GM21825 (cell line): ENCODE results near the gene FTCDNL1.

Source experiments
- ATAC-seq: cut with Tn5 transposase; IDR thresholded peaks from one replicate; pipeline ENCODE4 v1.9.1; 2021; ENCODE audit warnings: mild to moderate bottlenecking, moderate library complexity; ENCODE audit not compliant: unreplicated experiment

The FTCDNL1 gene

DNA sequence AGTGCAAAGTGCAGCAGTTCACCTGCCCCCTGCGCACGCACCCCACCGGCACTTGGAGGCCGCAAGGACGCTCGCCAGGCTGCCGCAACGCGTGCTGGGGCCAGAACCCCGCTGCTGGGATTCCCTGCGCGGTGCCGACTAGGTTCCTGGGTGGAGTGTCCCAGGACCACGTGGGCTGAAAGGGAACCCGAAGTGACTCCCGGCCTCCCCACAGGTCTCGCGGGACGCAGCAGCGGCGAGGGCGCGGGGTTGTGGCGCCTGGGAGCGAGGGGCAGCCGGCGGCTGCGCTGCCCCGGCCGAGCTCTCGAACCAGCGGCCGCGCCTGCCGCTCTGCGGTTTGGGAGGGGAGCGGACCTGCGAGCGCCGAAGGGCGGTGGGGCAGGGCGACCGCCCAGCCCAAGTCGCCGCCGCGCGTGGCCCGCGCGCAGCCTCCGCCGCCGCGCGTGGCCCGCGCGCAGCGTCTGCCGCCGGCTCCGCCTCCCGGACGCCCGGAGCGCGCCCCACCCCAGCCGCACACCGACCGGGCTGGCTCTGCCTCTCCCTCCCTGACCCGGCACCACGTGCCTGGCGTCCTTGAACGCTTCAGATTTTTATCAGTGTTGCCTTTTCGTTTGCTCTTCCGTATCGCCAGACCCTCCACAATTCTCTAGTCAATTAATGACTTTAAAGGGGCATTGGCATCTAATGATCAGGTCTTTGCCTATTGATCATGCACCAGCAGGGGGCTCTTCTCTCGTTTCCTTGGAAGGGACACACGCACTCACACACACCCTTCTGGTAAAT is at the start of gene FTCDNL1:
Gene FTCDNL1, minus strand, starts transcription at position 475 of the 783 bp plus-strand sequence. CDS start 2,230 bp downstream, outside the sequence.
- peak; percentile 96 for ATAC-seq

DNA sequence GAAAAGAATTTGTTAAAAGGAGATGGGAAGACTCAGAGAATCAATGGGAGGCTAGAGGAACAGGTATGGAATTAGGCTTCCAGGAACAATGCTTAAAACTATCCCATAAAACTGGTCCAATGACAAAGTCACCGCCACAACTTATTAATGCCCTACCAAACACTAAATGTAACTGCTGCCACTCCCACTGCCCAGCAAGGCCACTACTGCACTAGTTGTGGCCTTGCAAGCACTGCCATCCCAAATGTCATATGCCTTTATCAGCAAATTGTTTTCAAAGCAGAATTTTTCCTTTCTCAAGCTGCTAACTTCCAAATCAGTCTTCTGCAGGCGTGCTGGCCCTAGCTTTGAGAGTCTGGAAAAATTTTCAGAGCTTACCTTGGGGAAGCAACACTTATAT is 45.6 kb upstream of the FTCDNL1 start:
- no peak for ATAC-seq

DNA sequence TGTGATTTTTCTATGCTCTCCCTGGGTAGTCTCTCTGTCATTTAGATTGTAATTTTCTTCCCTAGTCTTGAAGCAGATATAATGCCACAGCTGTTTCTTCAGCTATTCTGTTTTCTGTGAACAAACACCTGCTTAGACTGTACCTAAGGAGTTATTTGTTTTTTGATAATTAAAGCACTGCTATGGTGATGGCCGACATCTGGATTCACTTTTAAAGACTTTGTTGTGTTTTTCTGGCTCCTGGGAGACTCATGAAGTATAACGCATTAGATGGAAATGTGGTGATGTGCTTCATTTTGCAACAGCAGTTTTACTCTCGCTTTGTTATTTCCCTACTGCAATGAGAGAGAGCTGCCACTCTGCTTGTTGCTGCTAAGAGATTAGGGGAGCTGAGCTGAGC is 44.4 kb upstream of the FTCDNL1 start:
- ATAC-seq, result no peak

DNA sequence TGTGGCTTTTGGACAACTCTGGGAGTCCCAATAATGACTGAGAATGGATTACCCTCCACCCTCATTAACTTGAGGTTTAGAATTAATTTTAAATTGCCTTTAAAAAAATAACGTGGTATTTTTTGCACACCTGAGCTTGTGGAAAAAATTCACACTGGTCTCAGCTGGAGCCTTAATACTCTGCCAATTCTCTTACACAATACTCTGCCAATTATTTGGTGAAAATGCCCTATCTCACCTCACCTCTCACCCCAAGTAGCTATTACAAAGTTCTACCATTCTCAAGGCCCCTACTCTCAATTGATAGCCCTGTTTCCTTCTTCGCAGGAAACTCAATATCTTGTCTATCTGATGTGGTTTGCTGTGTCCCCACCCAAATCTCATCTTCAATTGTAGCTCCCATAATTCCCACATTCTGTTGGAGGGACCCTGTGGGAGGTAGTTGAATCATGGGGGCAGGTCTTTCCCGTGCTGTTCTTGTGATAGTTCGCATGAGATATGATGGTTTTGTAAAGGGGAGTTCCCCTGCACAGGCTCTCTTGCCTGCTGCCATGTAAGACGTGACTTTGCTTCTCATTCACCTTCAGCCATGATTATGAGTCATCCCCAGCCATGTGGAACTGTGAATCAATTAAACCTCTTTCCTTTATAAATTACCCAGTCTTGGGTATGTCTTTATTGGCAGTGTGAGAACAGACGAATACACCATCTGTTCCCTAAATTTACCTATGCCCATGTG is 32.7 kb upstream of the FTCDNL1 start:
- no peak for ATAC-seq

DNA sequence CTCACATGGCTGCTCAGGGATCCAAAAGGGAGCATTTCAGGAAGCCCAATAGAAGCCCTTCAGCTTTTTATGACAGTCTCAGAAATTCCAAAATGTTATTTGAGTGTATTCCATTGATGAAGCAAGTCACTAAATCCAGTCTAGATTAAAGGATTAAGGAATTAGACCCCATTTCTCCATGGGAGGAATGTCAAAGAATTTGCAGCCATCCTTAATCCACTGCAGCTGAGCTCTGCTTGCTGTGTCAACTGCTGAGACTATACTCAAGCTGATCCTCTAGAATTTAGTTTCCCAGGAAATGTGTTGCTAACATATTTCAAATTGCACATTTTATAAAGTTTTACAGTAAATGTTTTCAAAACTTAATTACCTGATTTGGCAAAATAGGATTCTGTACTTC is 31.7 kb upstream of the FTCDNL1 start:
- ATAC-seq, result no peak

DNA sequence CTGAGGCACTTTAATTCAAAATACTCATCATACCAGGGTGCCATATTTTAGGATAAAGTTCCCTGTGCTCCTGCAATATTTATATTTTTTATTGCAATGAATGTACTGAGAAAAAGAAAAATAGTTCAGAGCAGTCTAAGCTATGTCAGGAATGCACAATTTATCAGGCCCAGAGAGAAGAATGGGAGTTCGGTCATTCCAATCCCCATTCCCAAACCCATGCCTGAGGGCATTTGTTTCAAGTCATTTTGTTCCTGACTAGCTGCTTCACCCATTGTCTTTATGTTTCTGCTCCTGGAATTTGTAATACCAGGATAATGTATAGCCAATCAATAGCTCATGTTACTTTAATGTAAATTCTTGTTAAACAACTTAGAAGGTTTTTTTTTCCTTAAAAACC is 24.4 kb upstream of the FTCDNL1 start:
- no peak for ATAC-seq

DNA sequence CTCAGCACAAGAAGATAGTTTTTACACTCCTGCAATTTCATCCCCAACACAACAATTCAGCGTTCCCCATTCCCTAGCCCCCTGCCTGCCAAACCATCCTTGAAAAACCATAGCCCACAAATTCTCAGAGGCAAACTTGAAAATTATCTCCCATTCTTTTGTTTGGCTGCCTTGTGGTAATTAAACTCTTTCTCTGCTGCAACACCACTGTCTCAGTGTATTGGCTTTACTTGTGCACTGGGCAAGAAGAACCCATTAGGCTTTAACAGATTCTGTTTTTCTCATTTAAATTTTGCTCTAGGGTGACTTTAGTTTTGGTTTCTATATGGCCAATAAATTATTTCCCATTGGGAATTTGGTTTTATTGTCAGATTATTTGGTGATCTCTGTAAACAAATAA is 23.2 kb upstream of the FTCDNL1 start:
- ATAC-seq, result no peak

DNA sequence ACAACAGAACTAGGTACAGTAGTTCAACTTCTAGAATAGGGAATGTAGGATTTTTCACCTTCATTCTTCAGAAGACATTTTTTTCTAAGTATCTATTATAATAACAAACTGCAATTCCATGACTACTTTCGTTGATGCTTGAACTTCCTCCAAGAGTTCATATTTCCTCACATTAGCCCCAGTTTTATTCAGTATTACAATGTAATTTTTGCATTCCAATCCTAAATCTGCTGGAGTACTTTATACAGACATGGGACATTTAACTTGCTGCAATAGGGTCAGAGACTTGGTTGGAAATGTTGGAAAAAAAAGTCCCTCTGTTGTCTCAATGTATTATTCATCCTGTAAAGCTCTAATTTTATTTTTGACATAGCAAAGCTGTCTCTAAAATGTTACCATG is 19.6 kb upstream of the FTCDNL1 start:
- ATAC-seq, result no peak

DNA sequence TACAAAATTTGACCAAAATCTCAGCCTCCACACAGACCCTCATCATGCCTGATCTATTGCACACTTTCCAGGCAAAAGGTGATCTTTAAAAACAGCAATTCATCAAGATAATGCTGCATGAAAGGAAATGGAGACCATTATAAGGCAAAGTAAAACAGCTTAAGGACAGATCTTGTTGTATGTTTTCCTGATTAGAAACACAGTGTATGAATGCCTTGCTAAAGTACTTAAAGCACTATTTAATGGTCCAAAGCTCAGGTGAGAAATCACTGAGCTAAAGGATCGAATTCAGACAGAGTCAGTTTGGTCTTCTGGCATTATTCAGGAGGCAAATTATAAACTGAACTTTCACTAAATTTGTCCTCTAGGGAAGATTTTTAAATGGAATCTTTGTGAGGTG is 18.7 kb upstream of the FTCDNL1 start:
- ATAC-seq, result no peak

DNA sequence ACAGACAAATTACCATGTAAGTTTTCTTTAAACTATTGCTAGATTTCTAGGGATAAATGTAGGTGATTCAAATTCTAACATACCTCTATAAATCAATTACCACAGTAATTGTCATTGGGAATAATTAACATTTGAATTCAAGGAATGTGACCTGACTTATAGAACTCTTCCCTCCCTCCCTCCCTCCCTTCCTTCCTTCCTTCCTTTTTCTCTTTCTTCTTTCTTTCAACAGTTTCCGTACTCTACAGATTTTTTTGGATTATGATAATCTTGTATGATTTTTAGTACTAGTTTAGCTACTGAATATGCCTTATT is 18.2 kb upstream of the FTCDNL1 start:
- ATAC-seq, result no peak

DNA sequence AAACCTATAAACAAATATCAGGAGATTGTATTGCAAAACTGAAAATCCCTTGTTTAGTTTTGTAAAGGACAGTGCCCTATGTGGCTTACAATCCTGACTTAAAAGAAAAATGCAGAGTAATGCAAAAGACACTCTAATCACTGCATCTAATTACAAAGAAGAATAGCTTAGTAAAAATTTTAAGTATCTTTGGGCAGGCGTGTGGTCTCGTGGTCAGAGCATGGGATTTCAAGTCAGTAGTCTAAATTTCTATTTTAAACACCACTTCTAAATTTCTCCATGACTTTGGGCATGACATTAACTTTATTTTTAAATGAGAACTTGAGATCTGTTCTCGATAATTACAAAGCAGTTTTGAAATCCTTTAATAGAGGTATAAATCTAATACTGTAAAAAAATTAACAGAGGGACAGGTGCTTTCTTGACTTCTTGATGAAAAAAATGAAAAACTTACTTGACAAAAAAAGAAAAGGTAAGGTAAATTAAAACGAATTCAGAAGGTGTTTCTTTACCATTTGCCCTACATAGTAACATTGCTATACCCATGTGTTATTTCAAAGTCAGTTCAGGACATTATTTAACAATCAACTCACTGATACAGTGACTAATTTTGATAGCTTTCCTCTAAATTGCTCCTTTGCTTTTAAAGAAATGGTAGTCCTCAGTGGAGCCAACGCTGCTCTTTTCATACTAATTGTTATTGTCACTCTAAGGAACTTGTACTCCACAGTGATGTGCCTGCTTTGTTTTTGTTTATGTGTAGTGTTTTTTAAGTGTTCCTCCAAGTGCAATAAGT is 17.6 kb upstream of the FTCDNL1 start:
- no peak for ATAC-seq

DNA sequence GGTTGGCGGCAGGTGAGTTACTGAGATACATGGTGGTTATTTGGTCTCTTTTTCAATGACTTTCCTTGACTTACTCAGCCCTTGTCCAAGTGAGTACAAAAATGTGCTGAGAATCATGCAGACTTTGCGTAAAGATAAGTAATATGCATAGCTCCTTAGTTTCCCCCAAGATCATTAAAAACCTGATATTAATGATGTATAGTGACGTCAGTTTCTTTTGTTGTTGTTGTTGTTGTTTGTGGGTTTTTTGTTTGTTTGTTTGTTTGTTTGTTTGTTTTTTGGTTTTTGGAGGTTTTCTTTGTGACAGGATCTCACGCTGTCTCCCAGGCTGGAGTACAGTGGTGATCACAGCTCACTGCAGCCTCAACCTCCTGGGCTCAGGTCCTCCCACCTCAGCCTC is 14.9 kb upstream of the FTCDNL1 start:
- ATAC-seq, result no peak

DNA sequence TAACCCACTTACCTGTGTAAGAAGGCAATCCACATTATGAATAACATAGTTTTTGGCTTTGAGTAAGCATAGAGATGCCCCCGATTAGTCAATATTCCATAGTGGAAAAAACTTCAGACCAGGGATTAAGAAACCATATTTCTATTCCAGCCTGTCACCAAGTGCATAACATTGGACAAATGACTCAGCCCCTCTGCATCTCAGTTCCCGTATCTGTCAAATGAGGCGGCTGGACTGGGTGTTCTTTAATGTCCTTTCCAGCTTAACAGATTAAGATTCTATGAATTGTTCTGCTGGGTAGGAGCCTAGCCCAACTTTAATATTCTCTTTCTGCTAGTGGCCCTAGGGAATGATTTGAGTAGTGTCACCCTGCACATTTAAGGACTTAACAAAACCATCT is 11.8 kb upstream of the FTCDNL1 start:
- ATAC-seq, result no peak

DNA sequence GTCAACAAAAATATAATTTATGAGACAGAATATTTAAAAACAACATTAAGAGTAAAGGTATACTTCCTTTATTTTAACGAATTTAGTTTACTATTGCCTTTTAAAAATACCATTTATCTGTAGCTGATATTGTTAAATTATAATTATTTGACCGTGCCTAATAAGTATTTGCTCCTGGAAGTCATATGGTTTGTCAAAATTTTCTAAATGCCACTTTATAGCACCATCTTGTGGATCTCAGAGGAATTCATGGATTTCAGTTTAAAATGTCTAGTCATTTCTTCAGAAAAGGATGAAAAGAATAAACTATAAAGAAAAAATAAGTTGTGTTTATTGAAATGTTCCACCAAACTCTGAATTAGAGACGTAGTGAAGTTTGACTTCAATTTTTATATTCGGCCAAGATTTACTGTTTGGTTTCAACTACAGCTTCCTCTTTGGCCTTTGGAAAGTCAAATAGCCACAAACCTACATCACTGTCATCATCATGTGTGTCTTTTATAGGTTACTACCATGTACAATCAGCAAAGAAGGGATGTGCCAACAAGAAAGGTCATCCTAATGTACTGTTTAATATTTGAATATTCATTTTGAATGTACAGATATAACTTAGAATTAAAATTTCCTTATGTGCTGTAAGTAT is 10.3 kb upstream of the FTCDNL1 start:
- no peak for ATAC-seq

DNA sequence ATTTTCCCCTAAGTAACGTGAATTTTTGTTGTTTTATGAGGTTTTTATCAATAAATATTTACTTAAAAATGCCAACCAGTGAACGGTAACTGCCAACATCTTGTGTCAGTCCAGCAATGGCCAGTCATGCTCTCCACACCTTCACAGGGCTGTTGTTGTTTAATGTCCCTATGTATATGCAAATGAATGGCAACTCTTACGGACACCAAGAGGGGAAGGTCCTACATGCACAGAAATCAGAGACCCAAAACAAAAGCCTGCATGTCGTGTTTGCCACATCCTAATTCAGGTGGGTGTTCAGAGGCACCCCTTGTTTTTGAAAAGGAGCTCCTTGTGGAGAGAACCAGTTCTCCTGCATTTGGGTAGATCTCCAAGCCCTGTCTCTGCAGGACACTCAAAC is 4.8 kb upstream of the FTCDNL1 start:
- ATAC-seq, result no peak

DNA sequence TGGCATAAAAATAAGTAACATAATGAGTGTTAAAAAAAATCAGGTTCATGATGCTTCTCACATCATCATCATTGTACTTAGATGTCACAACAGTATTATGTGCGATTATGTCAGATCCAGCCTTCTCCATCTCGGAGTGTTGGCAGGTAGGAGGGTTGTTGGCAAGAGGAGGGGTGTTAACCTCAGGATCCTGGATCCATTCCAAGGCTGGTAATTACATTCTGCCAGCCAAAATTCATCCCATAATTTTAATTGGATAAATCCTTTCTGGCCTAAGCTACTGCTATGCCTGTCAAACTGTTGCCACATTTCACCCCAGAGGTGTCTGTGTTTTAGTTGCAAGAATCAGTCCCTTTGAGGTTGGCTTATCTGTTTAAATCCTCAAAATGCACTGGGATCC is 891 bp upstream of the FTCDNL1 start:
- no peak for ATAC-seq

DNA sequence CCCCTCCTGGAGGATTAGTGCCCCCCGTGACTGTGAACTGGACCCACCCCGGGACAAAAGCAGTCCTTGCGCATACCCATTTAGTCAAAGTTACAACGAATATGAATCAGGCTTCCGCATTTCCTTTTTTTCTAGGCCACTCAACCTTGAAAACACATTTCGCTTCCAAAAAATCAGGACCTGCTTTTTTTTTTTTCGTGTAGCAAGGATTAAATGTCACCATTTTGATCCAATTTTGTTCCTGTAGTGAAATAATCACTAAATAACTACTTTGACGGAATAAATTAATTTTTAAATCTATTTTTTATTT is 464 bp upstream of the FTCDNL1 start:
- no peak for ATAC-seq

DNA sequence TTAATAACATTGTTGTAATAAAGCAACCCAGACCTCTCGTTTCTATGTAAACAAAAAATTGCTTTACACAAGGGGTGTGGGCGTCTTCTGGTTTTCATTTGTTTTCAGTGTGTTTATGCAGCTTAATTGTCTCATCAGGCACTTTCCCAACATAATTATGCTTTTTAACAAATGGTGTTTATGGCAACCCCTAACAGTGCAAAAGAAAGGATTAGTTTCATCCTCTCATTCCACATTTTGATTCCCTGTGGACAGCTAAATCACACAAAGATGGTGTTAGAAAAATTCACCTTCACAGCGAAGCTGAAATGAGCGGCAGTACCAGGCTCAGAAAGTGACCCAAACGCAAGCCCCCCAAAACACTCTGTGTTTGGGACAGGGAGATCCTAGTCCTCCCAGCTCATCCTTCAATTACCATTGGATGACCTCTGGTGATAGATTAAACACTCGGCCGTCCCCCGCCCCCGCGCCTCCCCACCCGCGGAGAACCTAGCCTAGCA is 724 bp downstream of the FTCDNL1 start:
- ATAC-seq, result no peak

DNA sequence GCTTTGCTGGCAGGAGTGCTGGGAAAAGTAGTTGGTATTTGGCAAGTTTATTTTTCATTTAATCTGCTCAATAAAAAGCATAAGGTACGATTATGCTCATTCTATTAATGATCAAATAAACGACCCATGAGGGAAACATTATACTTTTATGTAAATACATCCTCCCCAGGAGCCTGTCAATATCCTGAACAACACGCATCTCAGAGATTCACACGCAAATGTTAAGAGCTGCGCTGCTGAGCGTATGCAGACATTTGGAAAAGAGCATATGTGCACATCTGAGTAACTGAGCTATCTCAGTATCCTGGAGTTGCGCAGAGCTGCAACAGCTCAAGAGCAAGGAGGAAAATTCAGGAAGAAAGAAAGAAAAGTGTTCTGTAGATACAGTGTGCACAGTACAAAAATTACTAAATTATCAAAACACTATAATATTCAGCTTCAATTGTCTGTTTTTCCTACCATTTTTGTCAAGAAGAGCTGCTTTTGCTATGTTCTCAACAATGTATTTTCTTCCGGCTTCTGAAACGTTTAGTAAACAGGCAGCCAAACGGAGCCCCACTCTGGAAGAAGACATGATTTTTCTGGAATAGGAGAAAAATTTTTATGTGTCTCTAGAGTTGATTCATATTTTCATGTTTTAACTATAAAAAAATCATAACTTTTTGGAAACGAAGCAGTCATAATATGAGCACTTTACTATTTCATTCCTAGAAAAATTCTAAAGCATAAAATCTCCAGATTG is 2.4 kb downstream of the FTCDNL1 start:
- no peak for ATAC-seq

DNA sequence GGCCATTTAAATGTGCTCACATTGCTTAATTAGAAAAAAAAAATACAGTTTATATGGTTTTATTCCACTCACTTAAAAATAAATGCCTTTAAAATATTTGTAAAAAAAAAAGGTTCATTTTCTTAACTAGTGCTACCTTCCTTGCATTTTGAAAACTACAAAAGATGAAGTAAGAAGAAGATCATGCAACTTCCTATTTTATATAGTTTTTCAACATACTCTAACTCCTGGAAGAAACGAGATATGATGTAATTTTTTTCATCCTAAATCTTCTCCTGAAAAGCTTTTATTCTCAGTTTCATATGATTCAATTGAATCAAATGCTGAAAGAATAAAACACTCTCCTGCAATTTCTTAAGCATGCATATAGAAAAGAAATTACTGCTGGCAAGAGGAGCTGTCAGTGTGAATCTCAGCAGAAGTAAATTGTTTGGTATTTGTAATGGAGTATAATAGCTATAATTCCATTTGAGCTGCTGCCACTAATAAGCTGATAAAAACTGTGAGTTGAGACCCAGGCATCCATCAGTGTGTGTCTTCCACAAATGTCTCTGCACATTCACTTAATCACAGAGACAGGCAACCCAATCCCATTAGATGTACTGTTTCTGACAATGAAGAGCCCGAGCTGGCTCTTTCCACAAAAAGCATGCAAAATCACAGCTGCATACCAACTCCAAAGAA is 3.7 kb downstream of the FTCDNL1 start:
- no peak for ATAC-seq
